ENCODE measurements around the gene NEK2.

Gene NEK2

GRCh38 chr1:211685823-211686222, 10.4 kb upstream of the NEK2 start:
- no peak for TF ChIP-seq CTCF (IDR thresholded peaks at IDR 0.05)

- no peak for TF ChIP-seq CTCF (IDR thresholded peaks at IDR 0.05)
These were observed 9.4 kb upstream of the NEK2 start for GRCh38 chr1:211684791-211685190.

GRCh38 chr1:211684331-211684730, 8.9 kb upstream of the NEK2 start:
- TF ChIP-seq CTCF (IDR thresholded peaks at IDR 0.05) = no peak

- TF ChIP-seq CTCF (IDR thresholded peaks at IDR 0.05) = no peak
These were observed 8.2 kb upstream of the NEK2 start for GRCh38 chr1:211683396-211684297.

GRCh38 chr1:211680752-211681327, 5.4 kb upstream of the NEK2 start:
- TF ChIP-seq CTCF (IDR thresholded peaks at IDR 0.05) = peak; percentile 80

- TF ChIP-seq CTCF (IDR thresholded peaks at IDR 0.05) = no peak
These were observed 2.2 kb upstream of the NEK2 start for GRCh38 chr1:211677659-211678058.

GRCh38 chr1:211676761-211677160, 1.3 kb upstream of the NEK2 start:
- TF ChIP-seq CTCF (IDR thresholded peaks at IDR 0.05) = no peak
